Measurements from ENCODE around the gene C1orf35. TPM values are rescaled to one million over a fixed set of nuclear protein-coding genes. Genes with fewer than 3 reads are reported as not detected.

C1orf35 gene
- total and polyA plus RNA-seq, 2 experiments from 2014 or later, result 14.0 to 67.6 TPM

DNA sequence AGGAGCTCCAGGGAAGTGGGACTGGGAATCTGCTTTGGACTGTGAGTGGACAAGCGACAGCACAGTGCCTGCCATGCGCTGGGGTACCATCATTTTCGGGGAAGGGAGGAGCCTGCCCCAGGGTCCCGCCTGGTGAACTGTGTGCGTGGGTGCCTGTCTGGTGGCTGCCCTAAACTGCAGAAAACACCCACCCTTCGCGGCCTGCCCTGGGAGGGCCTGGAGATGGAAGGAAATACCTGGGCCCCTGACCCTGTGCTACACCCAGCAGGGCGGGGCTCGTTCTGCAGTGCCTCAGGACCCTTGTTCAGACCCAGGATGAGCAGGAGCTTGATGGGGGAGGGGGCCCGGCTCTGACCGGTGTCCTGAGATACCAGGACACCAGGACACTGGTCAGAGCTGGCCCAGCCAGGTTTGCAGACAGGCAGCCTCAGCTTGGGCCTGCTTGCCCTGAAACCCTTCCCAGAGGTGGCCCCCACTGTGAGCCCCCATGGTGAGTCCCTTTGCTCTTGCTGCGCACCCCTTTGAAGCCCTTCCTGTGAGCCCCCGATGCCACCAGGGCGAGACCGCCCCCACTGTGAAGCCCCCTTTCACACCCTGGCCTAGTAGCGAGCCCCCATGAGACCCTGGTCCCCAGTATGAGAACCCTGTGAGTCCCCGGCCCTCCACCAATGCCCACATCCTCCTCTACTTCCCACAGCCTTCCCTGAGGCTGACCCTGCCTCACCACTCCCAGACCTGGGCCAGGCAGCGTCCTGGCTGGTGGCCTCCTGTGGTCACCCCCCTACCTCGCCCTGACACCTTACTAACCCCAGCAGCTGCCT is 49.2 kb upstream of the C1orf35 start:
- H3K27me3 Mint-ChIP-seq (ENCODE audit: insufficient read depth, low read depth, poor library complexity), result peaks cover 15% of the 10 kb centered on the region
- H3K27ac Mint-ChIP-seq, result no peak overlapping the region
- H3K27ac ChIP-seq (ENCODE audit: low read depth), result no peak overlapping the region
- no peak overlapping the region for H3K4me3 ChIP-seq
- H3K4me1 ChIP-seq (ENCODE audit: insufficient read depth), result no peaks in the 10 kb centered on the region
- no peak overlapping the region for H3K4me3 Mint-ChIP-seq
- H2AFZ ChIP-seq, result no peak overlapping the region
- H3K9me3 Mint-ChIP-seq, result no peaks in the 10 kb centered on the region
- DNase-seq (ENCODE audit: low spot score) (no peak), ATAC-seq (no peak)
- H3K9me2 ChIP-seq (ENCODE audit: insufficient read depth), result no peaks in the 10 kb centered on the region
- TF ChIP-seq POLR2AphosphoS5 (IDR thresholded peaks at IDR 0.05; ENCODE audit: low read depth) (no peak), STAT1 (IDR thresholded peaks at IDR 0.05; ENCODE audit: unreplicated experiment) (no peak), CREB1 (CRISPR knock-in tag; IDR thresholded peaks at IDR 0.05; ENCODE audit: low read depth) (no peak), CTCF (conservative IDR thresholded peaks at IDR 0.05; ENCODE audit: low read depth in 2 of 2) (no peak), ZNF114 (CRISPR knock-in tag; IDR thresholded peaks at IDR 0.05) (no peak), ZNF331 (CRISPR knock-in tag; IDR thresholded peaks at IDR 0.05; ENCODE audit: low read depth) (no peak), REST (IDR thresholded peaks at IDR 0.05; ENCODE audit: unreplicated experiment) (no peak)
- TF ChIP-seq, protein P1, sequence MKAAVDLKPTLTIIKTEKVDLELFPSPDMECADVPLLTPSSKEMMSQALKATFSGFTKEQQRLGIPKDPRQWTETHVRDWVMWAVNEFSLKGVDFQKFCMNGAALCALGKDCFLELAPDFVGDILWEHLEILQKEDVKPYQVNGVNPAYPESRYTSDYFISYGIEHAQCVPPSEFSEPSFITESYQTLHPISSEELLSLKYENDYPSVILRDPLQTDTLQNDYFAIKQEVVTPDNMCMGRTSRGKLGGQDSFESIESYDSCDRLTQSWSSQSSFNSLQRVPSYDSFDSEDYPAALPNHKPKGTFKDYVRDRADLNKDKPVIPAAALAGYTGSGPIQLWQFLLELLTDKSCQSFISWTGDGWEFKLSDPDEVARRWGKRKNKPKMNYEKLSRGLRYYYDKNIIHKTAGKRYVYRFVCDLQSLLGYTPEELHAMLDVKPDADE (IDR thresholded peaks at IDR 0.05), result no peak
- H4K20me1 ChIP-seq (replicated peaks; ENCODE audit: insufficient read depth), result no peaks in the 10 kb centered on the region
- H3K79me2 ChIP-seq (replicated peaks; ENCODE audit: insufficient read depth), result no peaks in the 10 kb centered on the region
- H3K27me3 ChIP-seq (ENCODE audit: insufficient read depth), result peaks cover 9% of the 10 kb centered on the region; the same call in 1 of the 2 replicates
- H3F3A ChIP-seq (replicated peaks; ENCODE audit: low read depth), result no peaks in the 10 kb centered on the region
- H3K4me2 ChIP-seq, result no peak overlapping the region
- H3K4me1 Mint-ChIP-seq, result peaks cover 3% of the 10 kb centered on the region; the same call in 2 of the 3 replicates
- H3K36me3 ChIP-seq (ENCODE audit: insufficient read depth), result no peaks in the 10 kb centered on the region
- no peaks in the 10 kb centered on the region for H3K36me3 Mint-ChIP-seq (ENCODE audit: low read depth)
